GF-D8 (cell line): ENCODE data around the gene PIKFYVE.
"Not testable (repeated sequence)": the region's sequence is repeated elsewhere in the genome, so short reads cannot be mapped to it uniquely, and the experiment has no call there.

Source experiments
- DNase-seq: peaks from one replicate; lab custom pipeline; 2025; lab: John Stamatoyannopoulos, UW

The PIKFYVE gene

DNA sequence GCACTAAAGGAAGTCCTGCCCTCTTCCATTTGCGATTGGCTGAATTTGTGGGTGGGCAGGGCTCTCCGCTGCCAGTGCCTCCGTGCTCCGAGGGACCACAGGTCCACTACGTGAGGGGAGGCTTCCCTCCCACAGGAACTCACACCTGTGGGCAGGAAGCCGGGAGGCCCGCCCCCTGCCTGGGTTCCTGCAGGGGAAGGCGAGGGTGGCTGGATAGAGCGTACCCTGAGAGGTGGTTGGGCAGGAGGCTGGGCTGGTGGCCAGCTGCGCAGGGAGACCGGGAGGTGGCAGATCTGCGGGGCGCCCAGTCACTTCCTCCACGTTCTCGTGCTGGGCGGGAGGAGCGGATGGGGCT, 93.6 kb downstream of the PIKFYVE start:
- peak; percentile 97 for DNase-seq

DNA sequence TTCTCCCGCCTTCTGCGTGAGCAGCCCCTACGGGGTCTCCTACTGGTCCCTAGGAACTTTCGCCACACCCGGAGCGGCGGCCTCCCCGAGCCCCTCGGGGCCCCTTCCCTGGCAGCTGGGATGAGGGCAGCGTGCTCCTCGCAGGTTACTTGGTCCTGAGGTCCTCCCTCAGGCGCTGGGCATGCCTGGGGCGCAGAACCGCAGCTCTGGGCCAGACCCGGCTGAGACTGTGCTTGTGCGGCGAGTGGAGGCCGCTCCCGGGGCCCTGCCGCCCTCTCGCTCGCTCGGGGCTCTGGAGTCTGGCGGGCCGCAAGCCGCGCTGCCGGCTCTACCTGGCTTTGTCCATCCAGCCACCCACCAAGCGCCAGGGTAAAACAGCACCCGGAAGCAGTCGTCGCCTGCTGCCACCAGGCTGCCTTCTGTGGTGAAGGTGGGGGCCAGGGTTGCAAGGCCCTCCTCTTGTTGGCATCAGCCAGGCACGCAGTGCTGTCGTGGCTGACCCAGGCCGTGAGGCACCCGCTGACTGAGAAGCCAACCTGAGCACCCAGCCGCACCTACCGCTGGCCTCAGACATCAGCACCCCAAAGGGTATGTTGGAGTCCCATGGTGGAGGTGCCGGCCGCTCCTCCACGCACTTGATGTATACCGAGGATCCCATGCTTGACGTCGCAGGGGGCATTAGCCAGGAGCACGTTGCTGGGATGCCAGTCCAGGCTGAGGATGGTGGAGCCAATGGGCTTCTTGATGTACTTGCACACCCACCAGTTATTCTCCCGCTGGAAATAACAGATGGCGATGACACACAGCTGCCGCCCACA, 94.4 kb downstream of the PIKFYVE start:
- no peak for DNase-seq

DNA sequence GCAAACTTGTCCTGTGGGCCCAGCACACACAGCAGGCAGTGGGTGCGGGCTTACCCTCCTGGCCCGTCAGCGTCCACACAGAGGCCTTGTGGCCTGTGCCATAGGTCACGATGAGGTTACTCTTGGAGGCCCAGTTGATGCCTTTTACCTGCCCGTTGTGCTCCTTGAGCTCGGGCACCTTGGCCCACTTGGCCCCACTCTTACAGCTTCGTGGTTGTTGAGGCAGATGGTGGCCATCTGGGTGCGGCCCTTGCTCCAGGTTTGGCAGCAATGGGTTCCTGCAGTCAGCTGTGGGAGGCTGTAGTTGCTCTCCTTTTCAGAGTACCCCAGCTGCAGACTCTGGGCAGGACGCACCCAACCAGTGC, 95.0 kb downstream of the PIKFYVE start:
- DNase-seq = no peak

DNA sequence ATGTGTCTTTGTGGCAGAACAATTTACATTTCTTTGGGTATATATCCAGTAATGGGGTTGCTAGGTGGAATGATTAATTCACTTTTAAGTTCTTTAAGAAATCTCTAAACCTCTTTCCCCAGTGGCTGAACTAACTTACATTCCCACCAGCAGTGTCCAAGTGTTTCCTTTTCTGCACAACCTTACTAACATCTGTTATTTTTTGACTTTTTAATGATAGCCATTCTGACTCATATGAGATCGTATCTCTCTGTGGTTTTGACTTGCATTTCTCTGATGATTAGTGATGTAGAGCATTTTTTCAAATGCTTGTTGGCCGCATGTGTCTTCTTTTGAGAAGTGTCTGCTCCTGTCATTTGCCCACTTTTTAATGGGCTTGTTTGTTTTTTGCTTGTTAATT, 97.4 kb downstream of the PIKFYVE start:
- DNase-seq = peak; percentile 75

DNA sequence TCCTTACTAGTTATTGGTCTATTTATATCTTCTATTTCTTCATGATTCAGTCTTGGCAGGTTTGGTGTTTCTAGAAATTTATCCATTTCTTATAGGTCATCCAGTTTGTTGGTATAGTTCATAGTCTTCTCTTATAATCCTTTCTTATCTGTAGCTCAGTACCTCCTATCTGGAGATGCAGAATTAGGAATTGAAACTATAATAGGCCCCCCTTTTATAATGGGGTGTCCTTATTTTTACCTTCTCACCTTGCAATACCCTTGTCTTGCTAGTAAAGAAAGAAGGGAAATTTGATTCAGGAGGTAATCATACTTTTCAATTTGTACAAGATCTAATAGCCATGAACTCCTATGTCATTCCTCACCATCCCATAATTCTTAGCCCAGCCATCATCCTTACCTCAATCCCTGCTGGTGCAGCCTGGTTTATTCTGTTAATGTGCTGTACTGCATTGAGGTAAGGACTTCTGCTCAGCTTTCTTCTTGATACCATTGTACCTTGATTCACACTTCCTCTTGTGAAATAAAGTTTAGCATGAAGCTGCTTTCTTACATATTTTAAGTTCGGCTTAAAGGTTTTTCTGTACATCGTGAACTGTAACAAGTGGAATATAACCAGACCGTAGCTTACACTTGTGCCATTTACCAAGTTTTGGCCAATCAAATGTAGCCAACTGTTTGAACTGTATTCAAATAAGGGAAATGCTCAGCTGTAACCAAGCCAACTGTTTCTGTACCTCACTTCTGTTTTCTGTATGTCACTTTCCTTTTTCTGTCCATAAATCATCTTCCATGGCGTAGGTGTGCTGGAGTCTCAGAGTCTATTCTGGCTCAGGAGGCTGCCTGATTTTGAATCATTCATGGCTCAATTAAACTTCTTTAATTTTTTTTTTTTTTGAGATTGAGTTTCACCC, 100.4 kb downstream of the PIKFYVE start:
- no peak for DNase-seq

DNA sequence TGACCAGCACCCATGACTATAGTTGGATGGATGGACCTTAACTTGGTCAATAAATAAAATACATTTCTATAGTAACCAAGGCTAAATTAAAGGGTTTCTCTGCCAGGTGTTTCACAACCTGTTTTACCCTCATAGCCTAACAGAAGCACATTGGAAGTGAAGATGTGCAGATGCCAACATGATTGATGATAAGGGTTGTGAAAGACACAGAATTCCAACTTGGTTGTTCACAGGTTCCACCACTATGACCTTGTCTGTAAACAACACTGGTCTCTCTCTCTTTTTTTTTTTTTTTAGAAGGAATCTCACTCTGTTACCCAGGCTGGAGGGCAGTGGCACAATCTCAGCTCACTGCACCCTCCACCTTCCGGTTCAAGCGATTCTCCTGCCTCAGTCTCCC, 103.0 kb downstream of the PIKFYVE start:
- DNase-seq = no peak

DNA sequence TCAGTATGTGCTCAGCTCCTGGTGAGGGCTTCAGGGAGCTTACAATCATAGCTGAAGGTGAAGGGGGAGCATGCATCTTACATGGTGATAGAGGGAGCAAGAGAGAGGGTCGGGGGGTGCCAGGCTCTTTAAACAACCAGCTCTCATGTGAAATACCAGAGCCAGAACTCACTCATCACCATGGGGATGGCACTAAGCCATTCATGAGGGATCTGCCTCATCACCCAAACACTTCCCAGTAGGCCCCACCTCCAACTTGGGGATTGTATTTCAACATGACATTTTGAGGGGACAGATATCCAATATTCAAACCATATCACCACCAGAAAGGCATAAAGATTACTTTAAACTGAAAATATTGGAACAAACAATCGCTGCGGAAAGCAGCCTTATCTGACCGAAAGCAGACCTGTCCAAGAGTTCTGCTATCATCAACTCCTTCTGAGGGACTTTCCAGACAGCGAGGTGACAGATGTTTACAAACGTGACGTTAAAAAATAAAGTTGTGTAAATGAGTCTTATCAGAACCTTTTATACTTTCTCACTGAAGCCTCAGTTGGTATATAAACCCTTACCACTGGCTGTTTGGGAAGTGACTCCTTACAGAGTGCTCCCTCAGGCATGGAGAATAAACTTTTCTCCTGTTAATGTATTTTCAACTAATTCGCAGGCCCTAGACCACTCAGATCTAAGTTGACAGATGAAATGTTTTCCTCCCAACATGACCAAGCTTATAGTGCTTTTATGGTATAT, 105.0 kb downstream of the PIKFYVE start:
- DNase-seq = no peak

DNA sequence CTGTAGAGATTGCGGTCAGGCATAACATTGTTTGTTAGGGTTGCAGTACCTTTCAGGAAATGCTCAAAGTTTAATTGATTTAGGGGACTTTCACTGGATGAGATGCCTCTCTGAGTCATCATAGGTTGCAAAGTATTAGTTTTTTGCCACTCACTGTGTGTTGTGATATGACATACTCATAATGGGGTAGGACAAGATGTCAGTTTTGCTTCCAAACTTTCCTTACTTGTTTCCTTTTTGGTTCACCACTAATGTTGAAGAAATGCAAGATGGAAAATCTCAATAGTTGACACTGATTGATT, 105.5 kb downstream of the PIKFYVE start:
- DNase-seq = no peak

DNA sequence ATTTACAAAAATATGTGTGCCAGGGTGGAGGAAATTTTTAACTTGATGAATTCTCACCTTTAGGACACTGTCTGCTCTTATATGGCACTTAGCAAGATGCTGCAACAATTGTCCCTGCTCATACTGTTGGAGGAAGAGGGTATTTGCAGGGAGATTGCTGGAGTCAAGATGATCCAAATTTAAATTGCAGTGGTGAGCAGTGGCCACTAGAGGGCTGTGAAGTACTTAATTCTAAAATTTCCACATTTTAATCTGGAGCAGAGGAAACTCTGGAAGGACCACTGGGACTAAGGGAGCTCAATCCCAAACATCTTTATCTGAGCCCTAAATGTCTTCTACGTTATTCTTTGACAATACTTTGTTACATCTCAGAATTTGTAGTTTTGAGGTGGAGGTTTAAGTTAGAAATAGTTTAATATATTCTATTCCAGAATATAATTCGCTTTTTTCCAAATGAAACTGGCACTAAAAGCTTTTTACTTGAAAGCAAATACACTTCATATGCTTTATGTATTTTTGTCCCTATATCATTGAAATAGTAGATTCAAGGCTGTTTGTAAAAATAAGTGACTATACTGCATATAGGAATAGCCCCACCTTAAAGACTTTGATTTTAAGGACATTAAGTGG, 107.5 kb downstream of the PIKFYVE start:
- DNase-seq = no peak

DNA sequence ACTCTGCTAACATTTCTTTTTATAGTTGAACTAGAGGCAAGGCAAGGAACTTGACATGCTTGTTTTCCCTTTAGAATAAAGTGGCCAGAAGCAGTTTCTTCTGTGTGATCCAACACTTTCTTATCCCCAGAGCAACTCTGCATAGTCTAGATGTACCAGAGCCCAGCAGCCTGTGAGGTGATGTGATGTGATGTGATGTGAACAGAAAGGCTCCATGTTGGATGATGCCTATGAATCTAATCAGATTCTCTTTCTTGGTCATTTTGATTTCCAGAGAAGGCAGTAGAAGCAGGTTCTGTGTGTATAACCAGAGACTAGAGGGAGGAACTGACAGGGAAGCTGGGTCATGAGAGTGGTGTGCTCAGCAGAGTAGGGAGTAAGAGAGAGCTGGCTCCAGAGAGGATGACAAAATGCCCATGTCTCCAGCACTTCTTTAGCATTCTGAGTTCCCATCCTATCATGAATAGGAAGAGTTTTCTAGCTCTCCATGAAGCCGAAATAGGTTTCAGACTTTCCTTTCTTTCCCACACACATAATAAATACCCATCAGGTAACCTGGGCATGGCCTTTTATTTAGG, 109.5 kb downstream of the PIKFYVE start:
- no peak for DNase-seq

DNA sequence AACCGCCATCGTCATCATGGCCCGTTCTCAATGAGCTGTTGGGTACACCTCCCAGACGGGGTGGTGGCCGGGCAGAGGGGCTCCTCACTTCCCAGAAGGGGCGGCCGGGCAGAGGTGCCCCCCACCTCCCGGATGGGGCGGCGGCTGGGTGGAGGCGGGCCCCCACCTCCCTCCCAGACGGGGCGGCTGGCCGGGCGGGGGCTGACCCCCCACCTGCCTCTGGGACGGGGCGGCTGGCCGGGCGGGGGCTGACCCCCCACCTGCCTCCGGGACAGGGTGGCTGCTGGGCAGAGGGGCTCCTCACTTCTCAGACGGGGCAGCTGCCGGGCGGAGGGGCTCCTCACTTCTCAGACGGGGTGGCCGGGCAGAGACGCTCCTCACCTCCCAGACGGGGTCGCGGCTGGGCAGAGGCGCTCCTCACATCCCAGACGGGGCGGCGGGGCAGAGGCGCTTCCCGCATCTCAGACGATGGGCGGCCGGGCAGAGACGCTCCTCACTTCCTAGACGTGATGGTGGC, 111.3 kb downstream of the PIKFYVE start:
- DNase-seq = not testable (repeated sequence)

DNA sequence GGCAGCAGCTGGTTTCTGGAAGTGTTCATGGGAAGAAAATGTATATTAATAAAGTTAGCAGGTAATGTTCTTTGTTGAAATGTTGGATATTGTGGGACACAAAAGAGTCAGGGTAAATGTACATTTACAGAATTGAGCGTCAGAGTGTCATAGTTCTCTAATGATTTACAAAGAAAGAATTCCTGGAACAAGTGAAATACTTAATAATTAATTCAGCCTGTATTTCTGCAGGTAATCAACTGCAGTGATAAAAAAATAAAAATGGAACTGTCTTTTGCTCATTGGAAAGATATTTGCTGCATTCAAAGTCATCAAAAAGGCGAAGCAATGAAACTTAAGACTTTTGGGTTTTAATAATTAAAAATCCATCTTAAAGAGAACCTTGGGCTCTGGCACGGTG, 113.1 kb downstream of the PIKFYVE start:
- no peak for DNase-seq

DNA sequence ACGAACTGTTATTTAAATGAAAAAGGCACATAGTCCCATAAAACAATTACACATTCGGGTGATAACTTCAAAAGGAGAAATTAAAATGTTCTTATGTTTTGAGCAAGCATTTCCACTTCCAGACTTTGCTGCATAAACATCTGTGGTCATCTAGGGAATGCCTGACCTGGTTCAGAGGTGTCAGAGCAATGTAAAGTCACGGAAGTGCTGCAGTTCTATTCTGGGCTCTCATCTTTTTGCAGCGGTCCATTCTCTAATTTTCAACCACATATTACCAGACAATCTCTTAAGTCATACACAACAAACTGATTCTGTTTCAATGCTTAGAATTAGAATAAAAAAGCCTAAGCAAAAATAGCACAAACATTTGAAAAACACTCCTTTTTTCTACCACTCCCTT, 118.6 kb downstream of the PIKFYVE start:
- DNase-seq = no peak

DNA sequence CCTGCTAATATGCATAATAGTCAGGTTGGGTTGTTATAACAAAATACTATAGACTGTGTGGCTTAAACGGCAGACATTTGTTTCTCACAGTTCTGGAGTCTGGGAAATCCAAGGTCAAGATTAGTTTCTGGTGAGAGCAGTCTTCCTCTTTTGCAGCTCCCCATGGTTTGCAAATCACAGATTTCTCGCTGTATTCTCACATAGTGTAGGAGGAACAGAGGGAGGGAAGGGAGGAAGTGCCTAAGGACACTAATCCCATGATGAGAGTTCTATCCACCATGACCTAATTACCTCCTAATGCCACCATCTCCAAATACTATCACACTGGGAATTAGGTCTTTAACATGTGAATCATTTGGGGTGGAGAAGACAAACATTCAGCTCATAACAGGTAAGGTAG, 120.5 kb downstream of the PIKFYVE start:
- no peak for DNase-seq

DNA sequence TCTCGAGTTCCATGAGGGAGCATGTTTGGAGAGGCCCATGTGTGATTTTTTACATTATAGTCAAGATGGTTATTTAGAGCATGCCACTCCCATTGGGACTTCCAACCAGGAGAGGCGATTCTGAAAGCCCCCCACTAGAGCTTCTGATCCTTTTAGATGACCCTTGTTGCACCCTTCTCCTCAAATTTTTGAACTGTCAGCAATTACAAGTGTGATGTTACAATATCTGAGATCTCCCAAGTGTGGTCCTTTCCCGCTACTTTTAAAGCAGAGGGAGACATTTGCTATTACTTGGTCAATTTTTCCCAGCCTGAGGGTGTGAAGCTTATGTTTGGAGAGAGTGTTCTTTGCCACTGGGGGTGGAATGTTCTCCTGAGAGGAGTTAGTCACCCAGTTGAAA, 123.9 kb downstream of the PIKFYVE start:
- DNase-seq = no peak

DNA sequence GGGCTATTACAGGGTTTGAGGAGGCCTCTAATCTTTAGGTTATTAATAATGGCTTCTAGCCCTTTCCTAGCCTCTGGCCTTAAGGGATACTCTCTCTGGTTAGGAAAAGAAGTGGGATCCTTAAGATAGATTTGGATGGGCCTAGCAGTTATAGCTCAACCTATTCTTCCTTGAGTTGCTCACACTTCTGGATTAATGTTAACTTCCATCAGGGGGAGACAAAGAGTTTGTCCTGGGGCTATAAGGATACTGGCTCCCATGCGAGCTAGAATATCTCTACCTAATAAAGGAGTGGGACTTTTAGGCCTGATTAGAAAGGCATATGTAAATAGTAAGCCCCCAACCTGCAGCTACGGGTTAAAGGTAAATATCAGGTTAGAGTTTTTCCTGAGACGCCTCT, 126.2 kb downstream of the PIKFYVE start:
- no peak for DNase-seq

DNA sequence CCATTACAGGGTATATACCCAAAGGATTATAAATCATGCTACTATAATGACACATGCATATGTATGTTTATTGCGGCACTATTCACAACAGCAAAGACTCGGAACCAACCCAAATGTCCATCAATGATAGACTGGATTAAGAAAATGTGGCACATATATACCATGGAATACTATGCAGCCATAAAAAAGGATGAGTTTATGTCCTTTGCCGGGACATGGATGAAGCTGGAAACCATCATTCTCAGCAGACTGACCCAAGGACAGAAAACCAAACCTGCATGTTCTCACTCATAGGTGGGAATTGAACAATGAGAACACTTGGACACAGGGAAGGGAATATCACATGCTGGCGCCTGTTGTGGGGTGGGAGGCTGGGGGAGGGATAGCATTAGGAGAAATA, 130.7 kb downstream of the PIKFYVE start:
- not testable (repeated sequence) for DNase-seq

DNA sequence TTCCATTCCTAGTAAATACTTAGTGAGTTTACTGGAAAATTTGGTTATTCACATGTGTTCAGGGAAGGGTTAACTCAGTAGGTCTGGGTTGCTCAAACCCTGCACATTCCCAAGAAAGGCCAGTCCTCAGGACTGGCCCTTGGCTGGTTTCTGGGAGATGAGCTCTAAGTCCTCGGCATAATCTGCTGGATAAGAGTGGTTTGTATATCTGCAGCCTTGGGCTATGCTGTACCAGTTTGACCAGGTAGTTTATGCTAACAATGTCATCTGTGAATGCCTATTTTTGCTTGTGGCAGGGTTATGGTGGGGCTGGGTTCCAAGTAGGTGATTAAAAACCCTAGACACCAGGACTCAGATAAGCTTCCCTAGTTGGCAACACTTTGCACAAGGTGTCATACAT, 133.1 kb downstream of the PIKFYVE start:
- no peak for DNase-seq

DNA sequence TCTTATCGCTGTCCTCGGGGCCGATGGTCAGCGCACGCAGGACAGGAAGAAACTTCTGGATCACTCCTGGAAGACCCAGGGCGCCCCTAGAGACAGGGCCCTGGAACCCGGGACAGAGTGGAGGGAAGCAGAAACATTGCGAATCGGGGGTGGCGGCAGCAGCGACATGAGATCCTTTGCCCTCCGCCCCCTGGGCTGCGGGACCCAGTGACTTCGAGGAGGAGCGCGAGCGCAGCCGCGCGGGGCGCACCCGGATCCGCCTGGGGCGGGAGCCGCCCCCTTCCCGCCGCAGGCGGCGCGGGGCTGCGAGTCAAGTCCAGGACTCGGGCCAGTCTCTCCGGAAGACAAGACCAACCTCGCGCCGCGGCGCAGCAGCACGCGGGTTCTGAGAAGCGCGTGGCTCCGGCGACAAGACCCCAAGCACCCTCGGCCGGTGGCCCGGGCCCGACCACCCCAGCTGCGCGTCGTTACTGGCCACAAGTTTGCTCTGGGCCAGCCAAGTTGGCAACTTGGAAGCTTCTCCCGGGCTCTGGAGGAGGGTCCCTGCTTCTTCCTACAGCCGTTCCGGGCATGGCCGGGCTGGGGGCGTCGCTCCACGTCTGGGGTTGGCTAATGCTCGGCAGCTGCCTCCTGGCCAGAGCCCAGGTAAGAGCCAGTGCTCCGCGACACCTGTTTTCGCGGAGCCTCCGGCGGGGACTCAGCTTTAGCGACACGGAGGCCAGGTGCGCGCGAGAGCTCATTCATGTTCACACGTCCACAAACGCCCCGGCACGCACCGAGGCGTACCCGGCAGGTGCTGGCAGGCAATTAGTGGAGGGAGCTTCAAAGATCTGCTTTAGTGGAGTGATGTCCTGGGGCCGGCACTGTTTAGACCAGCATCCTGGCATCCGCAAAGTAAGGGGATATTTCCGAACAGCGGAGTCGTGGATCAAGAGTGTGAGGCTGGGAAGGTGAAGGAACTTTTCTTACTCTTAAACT, 140.7 kb downstream of the PIKFYVE start, which contains the start of gene PTH2R:
Gene PTH2R (plus strand): TSS at position 319 of the 978 bp plus-strand sequence. CDS start 252 bp downstream, at position 571.
- DNase-seq = no peak

DNA sequence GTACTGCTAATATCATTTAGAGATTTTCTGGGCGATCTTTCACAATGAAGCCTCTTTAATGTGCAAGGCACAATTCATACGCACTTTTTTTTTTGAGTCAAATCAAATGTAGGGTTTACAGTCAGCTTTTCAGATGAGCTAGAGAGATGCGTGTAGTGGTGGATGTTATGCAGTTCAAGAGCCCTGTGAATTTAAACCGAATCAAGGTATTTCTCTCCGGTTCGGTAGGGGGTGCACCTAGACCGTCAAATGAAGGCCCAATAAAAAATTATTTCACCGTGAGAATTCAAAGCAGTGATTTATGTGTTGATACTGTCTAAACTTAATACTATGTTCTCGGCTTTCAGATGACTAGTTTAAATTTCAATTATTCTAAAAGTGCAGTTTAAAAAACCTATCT, 141.6 kb downstream of the PIKFYVE start:
- no peak for DNase-seq
